HG03095 (cell line): ENCODE results near the gene IL17REL.

ENCODE experiments used
- ATAC-seq: cut with Tn5 transposase; IDR thresholded peaks from one replicate; pipeline ENCODE4 v1.9.1; 2021; ENCODE audit warnings: moderate library complexity; ENCODE audit not compliant: unreplicated experiment

The IL17REL gene

GRCh38 chr22:50008151-50009040 is 4.2 kb downstream of the IL17REL start:
- no peak for ATAC-seq

- no peak for ATAC-seq
Observed at GRCh38 chr22:50007057-50007511, 5.5 kb downstream of the IL17REL start.

- no peak for ATAC-seq
Observed at GRCh38 chr22:50004918-50005317, 7.6 kb downstream of the IL17REL start.

GRCh38 chr22:50002791-50003190 is 9.8 kb downstream of the IL17REL start:
- no peak for ATAC-seq

GRCh38 chr22:50001388-50002231 is 11.0 kb downstream of the IL17REL start:
- no peak for ATAC-seq

GRCh38 chr22:50000587-50001387 is 11.8 kb downstream of the IL17REL start:
- no peak for ATAC-seq

GRCh38 chr22:49999946-50000586 is 12.5 kb downstream of the IL17REL start:
- ATAC-seq, result no peak

- no peak for ATAC-seq
Observed at GRCh38 chr22:49999063-49999945, 13.3 kb downstream of the IL17REL start.

- no peak for ATAC-seq
Observed at GRCh38 chr22:49998718-49999062, 13.9 kb downstream of the IL17REL start.

- ATAC-seq, result no peak
Observed at GRCh38 chr22:49997932-49998717, 14.4 kb downstream of the IL17REL start.

GRCh38 chr22:49997251-49997599 is 15.3 kb downstream of the IL17REL start:
- ATAC-seq, result no peak

- no peak for ATAC-seq
Observed at GRCh38 chr22:49996518-49997250, 15.9 kb downstream of the IL17REL start.

- ATAC-seq, result no peak
Observed at GRCh38 chr22:49996119-49996517, 16.4 kb downstream of the IL17REL start.

GRCh38 chr22:49995361-49996118 is 17.0 kb downstream of the IL17REL start:
- no peak for ATAC-seq

- no peak for ATAC-seq
Observed at GRCh38 chr22:49995041-49995360, 17.6 kb downstream of the IL17REL start.

GRCh38 chr22:49994361-49995040 is 18.1 kb downstream of the IL17REL start:
- no peak for ATAC-seq
